B cell (primary cell): Measurements from ENCODE around the gene INTS14. TPM values are rescaled to one million over a fixed set of nuclear protein-coding genes. Genes with fewer than 3 reads are reported as not detected.

Experiments used
- ATAC-seq: fragments of 200-7000 bp; cut with Tn5 transposase; one replicate; pipeline ENCODE4 v1.10.0; 2021; ENCODE audit warnings: low read depth, mild to moderate bottlenecking, moderate number of reproducible peaks, moderate library complexity
- CTCF ChIA-PET: fragments of 350-600 bp; sonication (Branson Sonifier 250); formaldehyde crosslinking; loops from one replicate; lab custom pipeline; 2021; ENCODE audit warnings: antibody characterized with exemption, inconsistent platforms; lab: Charles Lee
- POLR2A ChIA-PET: fragments of 350-600 bp; sonication (Branson Sonifier 250); formaldehyde crosslinking; loops from one replicate; lab custom pipeline; 2021; ENCODE audit warnings: antibody characterized with exemption; lab: Charles Lee
- DNase-seq: peaks from one replicate; pipeline ENCODE4 v3.0.0; 2013
- H2AFZ ChIP-seq: 2 replicates; pipeline ENCODE4 v1.6.1; 2012; ENCODE audit warnings: mild to moderate bottlenecking, low read depth, low read length; ENCODE audit not compliant: insufficient read depth, poor library complexity, severe bottlenecking
- H3K27ac ChIP-seq, 2 donors: 1 replicate in 1 of 2; 2 replicates in 1 of 2; pipeline ENCODE4 v1.5.1; 2012 to 2013; ENCODE audit warnings: low read length in 2 of 2, mild to moderate bottlenecking in 2 of 2, moderate library complexity in 1 of 2
- H3K27me3 ChIP-seq, 4 experiments: fragments of 200-600 bp in 1 of 4; sonication (generic) in 1 of 4; replicated peaks in 1 of 4; 1 replicate in 2 of 4; 2 replicates in 2 of 4; pipeline versions ENCODE4 v1.6.1 to v1.7.0; 2013 to 2016; ENCODE audit warnings: low read length in 3 of 4, mild to moderate bottlenecking in 2 of 4, mixed read lengths in 1 of 4, moderate library complexity in 1 of 4; ENCODE audit not compliant: insufficient read depth in 4 of 4, control insufficient read depth in 3 of 4; ENCODE audit errors: control extremely low read depth in 1 of 4
- H3K36me3 ChIP-seq, 2 experiments: replicated peaks in 1 of 2; 1 replicate in 1 of 2; 2 replicates in 1 of 2; pipeline versions ENCODE4 v1.6.1 to v1.7.1; 2013; ENCODE audit warnings: low read length in 1 of 2; ENCODE audit not compliant: insufficient read depth in 2 of 2, control insufficient read depth in 1 of 2; ENCODE audit errors: control extremely low read depth in 1 of 2, extremely low read depth in 1 of 2
- H3K4me1 ChIP-seq, 2 donors: fragments of 200-600 bp in 1 of 2; sonication (generic) in 1 of 2; 1 replicate in 1 of 2; 2 replicates in 1 of 2; pipeline versions ENCODE4 v1.5.1 to v1.6.1; 2013 to 2017; ENCODE audit warnings: low read length in 2 of 2; ENCODE audit not compliant: control insufficient read depth in 2 of 2, insufficient read depth in 2 of 2
- H3K4me2 ChIP-seq: replicated peaks from 2 replicates; pipeline ENCODE3; 2012; ENCODE audit warnings: mild to moderate bottlenecking, low read depth, low read length; ENCODE audit not compliant: poor library complexity, severe bottlenecking
- H3K4me3 ChIP-seq, 5 experiments: fragments of 200-600 bp in 1 of 5; sonication (generic) in 1 of 5; 1 replicate in 3 of 5; 2 replicates in 2 of 5; pipeline versions ENCODE4 v1.5.1 to v1.7.0; 2011 to 2016; ENCODE audit warnings: low read length in 4 of 5, mild to moderate bottlenecking in 4 of 5, low read depth in 2 of 5, control low read depth in 1 of 5, moderate library complexity in 1 of 5; ENCODE audit not compliant: insufficient read depth in 1 of 5; ENCODE audit errors: control extremely low read depth in 1 of 5, extremely low read depth in 1 of 5
- H3K79me2 ChIP-seq: fragments of 200-600 bp; sonication (generic); one replicate; pipeline ENCODE4 v1.6.0; 2016; ENCODE audit warnings: low read length; ENCODE audit not compliant: control insufficient read depth, insufficient read depth
- H3K9ac ChIP-seq: fragments of 200-600 bp; sonication (generic); 2 replicates; pipeline ENCODE4 v1.6.1; 2017; ENCODE audit warnings: mild to moderate bottlenecking, low read length, moderate library complexity
- H3K9me3 ChIP-seq, 3 donors: one replicate each; pipeline versions ENCODE4 v1.6.1 to v1.7.1; 2013; ENCODE audit warnings: low read length in 2 of 3; ENCODE audit not compliant: control insufficient read depth in 2 of 3, insufficient read depth in 1 of 3; ENCODE audit errors: control extremely low read depth in 1 of 3
- H4K20me1 ChIP-seq: 2 replicates; pipeline ENCODE4 v1.6.0; 2012; ENCODE audit warnings: mild to moderate bottlenecking, low read length; ENCODE audit not compliant: insufficient read depth, control insufficient read depth, poor library complexity, severe bottlenecking
- H3K27ac Mint-ChIP-seq: one replicate; pipeline ENCODE4 v1.8.0; 2021; ENCODE audit warnings: mixed read lengths
- H3K27me3 Mint-ChIP-seq: one replicate; pipeline ENCODE4 v1.8.0; 2021; ENCODE audit warnings: mixed read lengths
- H3K4me1 Mint-ChIP-seq: one replicate; pipeline ENCODE4 v1.8.0; 2021; ENCODE audit warnings: mixed read lengths
- H3K4me3 Mint-ChIP-seq: one replicate; pipeline ENCODE4 v1.8.0; 2021; ENCODE audit warnings: mixed read lengths
- H3K9me3 Mint-ChIP-seq: one replicate; pipeline ENCODE4 v1.8.0; 2022; ENCODE audit warnings: mixed read lengths; ENCODE audit not compliant: insufficient read depth
- CTCF ChIP-seq: fragments of 200-600 bp; IDR thresholded peaks from one replicate; pipeline ENCODE4 v1.8.0; 2022; ENCODE audit warnings: antibody characterized with exemption, mild to moderate bottlenecking
- EZH2 ChIP-seq: IDR thresholded peaks from 2 replicates; pipeline ENCODE4 v1.6.1; 2012; ENCODE audit warnings: borderline replicate concordance, low read depth, mild to moderate bottlenecking, moderate library complexity, low read length; ENCODE audit not compliant: insufficient read depth, poor library complexity, severe bottlenecking
- WGBS: methylation state at CpG from one replicate; pipeline ENCODE4 v1.1.5; 2013; ENCODE audit warnings: missing lambda C conversion rate; ENCODE audit not compliant: insufficient coverage; 5-methylcytosine and 5-hydroxymethylcytosine counted together
- intact Hi-C: fragments of 100-400 bp; cut with micrococcal nuclease; formaldehyde crosslinking; loops from one replicate; pipeline ENCODE4 v1.10.0; 2022
- polyA plus RNA-seq: library from polyadenylated mRNA; depleted of rRNA; stranded (reverse); fragments of >200 nt; gene quantifications from 2 replicates; pipeline ENCODE4 v1.2.3, GENCODE V29; 2012
- total RNA-seq, 2 donors: library from RNA; stranded (reverse); fragments of 120-200 nt in 1 of 2; gene quantifications; 1 replicate in 1 of 2; 2 replicates in 1 of 2; pipeline versions ENCODE4 v1.2.3 to v1.2.4, GENCODE V29; 2013 to 2022

The INTS14 gene
- total and polyA plus RNA-seq, 2 donors (not counting 1 experiment from before 2014, with no cell fraction given) = 19.3 to 39.0 TPM

GRCh38 chr15:65623103-65623502, 12.2 kb upstream of the INTS14 start:
- CTCF ChIA-PET = no interaction called here
- no peak for ATAC-seq
- H3K4me2 ChIP-seq = no peak overlapping the region

GRCh38 chr15:65621638-65622037, 10.7 kb upstream of the INTS14 start, which contains the start of gene SLC24A1:
TSS of gene SLC24A1 (plus strand) at chr15:65621938. CDS start at chr15:65624081, 2,143 bp downstream.
- H2AFZ ChIP-seq = no peak within 1 kb of the TSS
- no peak within 1 kb of the TSS for H3K27ac ChIP-seq
- Mint-ChIP-seq H3K27ac (no peak within 1 kb of the TSS), H3K4me3 (no peak within 1 kb of the TSS), H3K27me3 (no peaks in the 10 kb centered on the region), H3K9me3 (no peaks in the 10 kb centered on the region), H3K4me1 (no peaks in the 10 kb centered on the region)
- POLR2A ChIA-PET = no interaction called here
- no peak within 1 kb of the TSS for H3K4me2 ChIP-seq
- no peaks in the 10 kb centered on the region for H3K27me3 ChIP-seq
- no peak within 1 kb of the TSS for H3K9ac ChIP-seq
- H3K79me2 ChIP-seq = no peaks in the 10 kb centered on the region
- no peaks in the 10 kb centered on the region for H3K9me3 ChIP-seq
- no peak for TF ChIP-seq EZH2
- TF ChIP-seq CTCF = no peak
- H3K4me3 ChIP-seq = no peak within 1 kb of the TSS
- H3K36me3 ChIP-seq = no peaks in the 10 kb centered on the region
- ATAC-seq (no peak), DNase-seq (no peak)
- H3K4me1 ChIP-seq = no peaks in the 10 kb centered on the region
- intact Hi-C loops = no loop called here
- 92% methylated on average over 3 of the region's 6 CpGs for WGBS
- CTCF ChIA-PET = interaction anchor here (0.7 to 0.8 kb wide), 2 partner anchors 17 to 245 kb away, joined by 3 read pairs; no protein-coding TSS in a partner anchor
- no peaks in the 10 kb centered on the region for H4K20me1 ChIP-seq

More at GRCh38 chr15:65623103-65623502, 12.2 kb upstream of the INTS14 start:
- no peaks in the 10 kb centered on the region for H3K9me3 ChIP-seq
- no peaks in the 10 kb centered on the region for H4K20me1 ChIP-seq
- no peak for DNase-seq
- no peaks in the 10 kb centered on the region for H3K4me1 ChIP-seq
- intact Hi-C loops = no loop called here
- no peak overlapping the region for H3K4me3 ChIP-seq
- no peaks in the 10 kb centered on the region for H3K79me2 ChIP-seq
- no peak overlapping the region for H3K27ac ChIP-seq
- Mint-ChIP-seq H3K9me3 (no peaks in the 10 kb centered on the region), H3K4me3 (no peak overlapping the region), H3K27me3 (no peaks in the 10 kb centered on the region), H3K4me1 (no peaks in the 10 kb centered on the region), H3K27ac (no peak overlapping the region)
- peaks cover 0 to 3% of the 10 kb centered on the region in 2 experiments for H3K36me3 ChIP-seq
- POLR2A ChIA-PET = interaction anchor here (0.6 kb wide), 1 partner anchor 1519 kb away, joined by 9 read pairs; no protein-coding TSS in a partner anchor
- H3K9ac ChIP-seq = no peak overlapping the region
- H3K27me3 ChIP-seq = no peaks in the 10 kb centered on the region
- no peak overlapping the region for H2AFZ ChIP-seq
- TF ChIP-seq CTCF (no peak), EZH2 (no peak)
